Mucosa of descending colon (tissue), 3 donors: ENCODE data around the gene CRX. TPM values are rescaled to one million over a fixed set of nuclear protein-coding genes. Genes with fewer than 3 reads are reported as not detected.
A peak's percentile ranks its signal among the peaks of the same experiment; 100 is the strongest.
"Not testable (repeated sequence)": the region's sequence is repeated elsewhere in the genome, so short reads cannot be mapped to it uniquely, and the experiment has no call there.

ENCODE experiments used
- ATAC-seq: fragments of 200-7000 bp; cut with Tn5 transposase; one replicate; pipeline ENCODE4 v1.9.1; 2020; ENCODE audit warnings: mild to moderate bottlenecking, moderate library complexity
- DNase-seq, 3 donors: peaks; one replicate each; pipeline ENCODE4 v3.0.0-alpha.2; 2020
- H3K36me3 ChIP-seq: fragments of 200-600 bp; one replicate; pipeline ENCODE4 v1.8.0; 2021; ENCODE audit warnings: low read depth, mild to moderate bottlenecking
- H3K4me1 ChIP-seq: fragments of 200-600 bp; one replicate; pipeline ENCODE4 v1.8.0; 2021; ENCODE audit warnings: low read depth, mild to moderate bottlenecking
- H3K4me3 ChIP-seq: fragments of 200-600 bp; one replicate; pipeline ENCODE4 v1.8.0; 2021; ENCODE audit warnings: mild to moderate bottlenecking
- H3K9me3 ChIP-seq: fragments of 200-600 bp; one replicate; pipeline ENCODE4 v1.8.0; 2021; ENCODE audit warnings: mild to moderate bottlenecking
- intact Hi-C, 2 donors: fragments of 100-400 bp; cut with DNase I in 1 of 2; cut with micrococcal nuclease in 1 of 2; formaldehyde crosslinking; loops; one replicate each; pipeline versions ENCODE4 v1.11.0 to v1.11.1; 2022; cut with DNase I, micrococcal nuclease
- total RNA-seq, 3 donors: library from RNA; stranded (reverse); fragmentation: NEBNext Ultra II Directional in 2 of 3; extraction: Animal tissue kit (Norgen Biotek cat#: 25700) in 2 of 3; gene quantifications; one replicate each; pipeline versions ENCODE4 v1.2.1 to v1.2.4, GENCODE V29; 2021 to 2023
- TF ChIP-seq, protein P1 (sequence below): fragments of 200-600 bp; IDR thresholded peaks from one replicate; pipeline ENCODE4 v1.8.0; 2022; ENCODE audit warnings: antibody characterized with exemption, mild to moderate bottlenecking
- donor health status: DM: no; HTN: no; CAD: no; lungs with moderate emphysema.
- donor health status: DM: no; HTN: no; CAD: no.
- donor health status: DM: no; HTN: yes; CAD: no.

CRX gene
- total RNA-seq, 3 donors from 2014 or later, result not detected

DNA sequence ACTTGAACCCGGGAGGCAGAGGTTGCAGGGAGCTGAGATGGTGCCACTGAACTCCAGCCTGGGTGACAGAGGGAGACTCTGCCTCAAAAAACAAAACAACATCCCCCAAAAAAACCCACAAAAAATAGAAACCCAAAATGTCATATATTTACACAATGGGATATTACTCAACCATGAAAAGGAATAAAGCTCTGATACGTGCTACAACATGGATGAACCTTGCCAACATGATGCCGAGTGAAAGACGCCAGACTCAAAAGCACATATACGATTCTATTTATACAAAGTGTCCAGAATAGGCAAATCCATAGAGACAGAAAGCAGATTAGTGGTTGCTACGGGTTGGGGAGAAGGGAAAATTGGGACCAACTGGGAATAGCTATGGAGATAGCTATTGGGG lies 15.3 kb upstream of the CRX start:
- ATAC-seq, result no peak
- intact Hi-C loops, result no loop called here
- H3K36me3 ChIP-seq, result no peaks in the 10 kb centered on the region
- TF ChIP-seq, protein P1, sequence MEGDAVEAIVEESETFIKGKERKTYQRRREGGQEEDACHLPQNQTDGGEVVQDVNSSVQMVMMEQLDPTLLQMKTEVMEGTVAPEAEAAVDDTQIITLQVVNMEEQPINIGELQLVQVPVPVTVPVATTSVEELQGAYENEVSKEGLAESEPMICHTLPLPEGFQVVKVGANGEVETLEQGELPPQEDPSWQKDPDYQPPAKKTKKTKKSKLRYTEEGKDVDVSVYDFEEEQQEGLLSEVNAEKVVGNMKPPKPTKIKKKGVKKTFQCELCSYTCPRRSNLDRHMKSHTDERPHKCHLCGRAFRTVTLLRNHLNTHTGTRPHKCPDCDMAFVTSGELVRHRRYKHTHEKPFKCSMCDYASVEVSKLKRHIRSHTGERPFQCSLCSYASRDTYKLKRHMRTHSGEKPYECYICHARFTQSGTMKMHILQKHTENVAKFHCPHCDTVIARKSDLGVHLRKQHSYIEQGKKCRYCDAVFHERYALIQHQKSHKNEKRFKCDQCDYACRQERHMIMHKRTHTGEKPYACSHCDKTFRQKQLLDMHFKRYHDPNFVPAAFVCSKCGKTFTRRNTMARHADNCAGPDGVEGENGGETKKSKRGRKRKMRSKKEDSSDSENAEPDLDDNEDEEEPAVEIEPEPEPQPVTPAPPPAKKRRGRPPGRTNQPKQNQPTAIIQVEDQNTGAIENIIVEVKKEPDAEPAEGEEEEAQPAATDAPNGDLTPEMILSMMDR, result no peak
- H3K4me3 ChIP-seq, result no peak overlapping the region
- DNase-seq, result no peak
- no peaks in the 10 kb centered on the region for H3K9me3 ChIP-seq
- no peaks in the 10 kb centered on the region for H3K4me1 ChIP-seq

DNA sequence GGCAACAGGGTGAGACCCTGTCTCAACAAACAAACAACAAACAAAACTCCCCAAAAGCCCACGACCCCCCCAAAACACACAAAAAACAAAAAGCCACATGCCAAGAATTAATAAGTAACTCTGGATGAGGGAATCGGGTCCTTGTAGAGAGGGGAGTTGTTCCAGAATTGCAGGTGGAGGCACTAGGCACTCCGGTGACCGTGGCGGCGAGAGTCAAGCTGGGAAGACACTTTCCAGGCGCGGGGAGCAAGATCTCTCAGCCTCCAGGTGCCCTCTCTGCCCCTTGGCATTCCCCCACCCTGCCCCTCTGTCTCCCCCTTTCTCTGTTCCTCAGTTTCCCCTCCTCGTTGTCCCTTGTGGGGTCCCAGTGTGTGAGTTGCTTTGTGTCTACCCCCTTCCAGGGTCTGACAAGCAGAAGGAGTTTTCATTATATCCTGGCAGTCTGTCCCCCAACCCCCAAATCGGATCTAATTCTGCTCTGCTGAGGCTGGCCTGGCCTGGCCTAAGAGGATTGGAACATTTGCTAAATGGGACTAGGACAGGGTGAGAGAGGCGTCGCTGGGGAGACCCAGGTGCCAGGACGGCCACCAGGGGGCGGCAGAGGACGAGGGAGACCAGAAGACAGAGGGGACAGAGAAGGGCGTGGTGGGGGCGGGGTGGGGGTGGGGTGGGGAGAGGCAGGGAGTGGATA lies 8.3 kb upstream of the CRX start:
- no peaks in the 10 kb centered on the region for H3K36me3 ChIP-seq
- TF ChIP-seq, protein P1, result peak; percentile 30
- H3K4me1 ChIP-seq, result no peaks in the 10 kb centered on the region
- intact Hi-C loops, result no loop called here
- no peaks in the 10 kb centered on the region for H3K9me3 ChIP-seq
- DNase-seq, result peak; percentile 73 to 87 (median 82)
- no peak overlapping the region for H3K4me3 ChIP-seq
- ATAC-seq, result peak; percentile 93

DNA sequence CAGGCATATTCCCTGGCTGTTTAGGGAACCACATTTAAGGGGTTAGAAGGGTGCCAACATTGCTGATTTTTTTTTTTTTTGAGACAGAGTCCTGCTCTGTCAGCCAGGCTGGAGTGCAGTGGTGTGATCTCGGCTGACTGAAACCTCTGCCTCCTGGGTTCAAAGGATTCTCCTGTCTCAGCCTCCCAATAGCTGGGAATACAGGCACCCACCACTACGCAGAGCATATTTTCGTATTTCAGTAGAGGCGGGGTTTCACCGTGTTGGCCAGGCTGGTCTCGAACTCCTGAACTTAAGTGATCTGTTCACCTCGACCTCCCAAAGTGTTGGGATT lies 7.8 kb upstream of the CRX start:
- intact Hi-C loops, result no loop called here
- no peaks in the 10 kb centered on the region for H3K9me3 ChIP-seq
- no peaks in the 10 kb centered on the region for H3K4me1 ChIP-seq
- no peak for DNase-seq
- no peak for ATAC-seq
- H3K36me3 ChIP-seq, result no peaks in the 10 kb centered on the region
- H3K4me3 ChIP-seq, result no peak overlapping the region
- TF ChIP-seq, protein P1, result no peak

DNA sequence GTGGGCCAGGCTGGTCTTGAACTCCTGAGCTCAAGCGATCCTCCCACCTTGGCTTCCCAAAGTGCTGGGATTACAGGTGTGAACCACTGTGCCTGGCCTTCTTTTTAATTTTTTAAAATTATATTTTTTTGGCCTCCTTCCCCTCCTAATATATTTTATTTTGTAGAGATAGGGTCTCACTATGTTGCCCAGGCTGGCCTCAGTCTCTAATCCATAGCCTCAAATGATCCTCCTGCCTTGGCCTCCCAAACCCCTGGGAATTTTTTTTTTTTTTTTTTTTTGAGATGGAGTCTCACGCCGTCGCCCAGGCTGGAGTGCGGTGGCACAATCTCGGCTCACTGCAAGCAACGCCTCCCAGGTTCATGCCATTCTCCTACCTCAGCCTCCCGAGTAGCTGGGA lies 5.5 kb upstream of the CRX start:
- H3K4me3 ChIP-seq, intact Hi-C loops, H3K36me3 ChIP-seq, H3K9me3 ChIP-seq, DNase-seq, ATAC-seq, H3K4me1 ChIP-seq: not testable (repeated sequence)

DNA sequence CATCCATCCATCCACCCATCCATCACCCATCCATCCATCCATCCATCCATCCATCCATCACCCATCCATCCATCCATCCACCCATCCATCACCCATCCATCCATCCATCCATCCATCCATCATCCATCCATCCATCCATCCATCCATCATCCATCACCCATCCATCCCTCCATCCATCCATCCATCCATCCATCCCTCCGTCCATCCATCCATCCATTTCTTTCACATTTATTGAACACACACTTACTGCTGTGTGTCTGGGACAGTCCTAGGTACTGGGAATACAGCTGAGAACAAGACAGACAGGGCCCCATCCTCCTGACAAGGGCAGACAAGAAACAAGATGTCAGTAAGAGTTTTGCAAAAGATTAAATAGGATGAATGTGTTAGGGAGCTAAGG lies 3.5 kb upstream of the CRX start:
- H3K36me3 ChIP-seq, DNase-seq, ATAC-seq, H3K4me1 ChIP-seq, H3K4me3 ChIP-seq, intact Hi-C loops, H3K9me3 ChIP-seq: not testable (repeated sequence)

DNA sequence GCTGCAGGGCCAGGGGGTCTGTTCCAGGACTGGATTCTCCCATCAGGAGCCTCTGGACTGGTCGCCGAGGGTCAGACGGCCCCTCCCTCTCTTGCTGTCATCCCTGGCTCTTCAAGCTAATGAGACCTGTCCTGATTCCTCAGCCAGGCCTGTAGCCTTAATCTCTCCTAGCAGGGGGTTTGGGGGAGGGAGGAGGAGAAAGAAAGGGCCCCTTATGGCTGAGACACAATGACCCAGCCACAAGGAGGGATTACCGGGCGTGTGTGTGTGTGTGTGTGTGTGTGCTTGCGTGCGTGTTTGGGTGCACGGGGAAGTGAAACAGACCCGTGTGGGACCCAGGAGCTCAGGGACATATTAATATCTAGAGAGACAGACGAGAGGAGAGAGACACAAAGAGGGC lies 1.9 kb upstream of the CRX start:
- H3K36me3 ChIP-seq, result no peaks in the 10 kb centered on the region
- H3K9me3 ChIP-seq, result no peaks in the 10 kb centered on the region
- H3K4me1 ChIP-seq, result no peaks in the 10 kb centered on the region
- ATAC-seq (no peak), DNase-seq (no peak)
- H3K4me3 ChIP-seq, result no peak overlapping the region
- intact Hi-C loops, result no loop called here
- TF ChIP-seq, protein P1, result no peak

DNA sequence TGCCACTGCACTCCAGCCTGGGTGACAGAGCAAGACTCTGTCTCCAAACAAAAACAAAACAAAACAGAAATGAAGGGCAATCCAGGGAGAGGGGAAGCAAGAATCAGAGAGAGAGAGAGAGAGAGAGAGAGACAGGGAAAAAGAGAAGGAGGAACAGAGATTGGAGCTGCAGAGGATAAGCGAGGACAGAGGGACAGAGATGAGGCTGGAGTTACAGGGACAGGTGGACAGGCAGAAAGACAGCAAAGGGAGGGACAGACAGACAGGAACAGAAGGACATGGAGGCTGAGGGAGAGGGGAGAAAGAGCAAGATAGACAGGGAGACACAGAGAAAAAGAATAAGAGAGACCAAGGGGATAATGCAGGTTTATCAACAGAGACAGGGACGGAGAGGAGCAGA lies 1.3 kb upstream of the CRX start:
- TF ChIP-seq, protein P1, result no peak
- ATAC-seq, result no peak
- Histone ChIP-seq H3K4me3 (no peak overlapping the region), H3K4me1 (no peaks in the 10 kb centered on the region), H3K36me3 (no peaks in the 10 kb centered on the region), H3K9me3 (no peaks in the 10 kb centered on the region)
- intact Hi-C loops, result no loop called here
- DNase-seq, result no peak
